Caco-2 (cell line): ENCODE data around the gene ZNF205. TPM values are rescaled to one million over a fixed set of nuclear protein-coding genes. Genes with fewer than 3 reads are reported as not detected.

Source experiments
- BruUV-seq: library from RNA; stranded (reverse); fragments of 400-500 nt; replicated peaks from 2 replicates; lab custom pipeline; 2021; lab: Mats Ljungman, UMichigan
- CTCF ChIA-PET: fragments of 300-600 bp; sonication (Branson Sonifier 250); formaldehyde crosslinking; loops from one replicate; lab custom pipeline; 2022; ENCODE audit warnings: antibody characterized with exemption; lab: Charles Lee
- POLR2A ChIA-PET: fragments of 300-600 bp; sonication (Branson Sonifier 250); formaldehyde crosslinking; loops from one replicate; lab custom pipeline; 2022; ENCODE audit warnings: antibody characterized with exemption; lab: Charles Lee
- DNase-seq, 2 experiments: peaks; one replicate each; pipeline versions ENCODE4 v3.0.0 to v3.0.0-alpha.2; 2020 to 2022
- H3K27me3 ChIP-seq: replicated peaks from 2 replicates; pipeline ENCODE4 v1.6.0; 2011; ENCODE audit warnings: low read length; ENCODE audit not compliant: control insufficient read depth, insufficient read depth
- H3K36me3 ChIP-seq: 2 replicates; pipeline ENCODE4 v1.5.1; 2011; ENCODE audit warnings: low read length; ENCODE audit not compliant: control insufficient read depth, insufficient read depth
- H3K4me1 ChIP-seq: fragments of 250-450 bp; sonication (Bioruptor Pico); 2 replicates; pipeline ENCODE4 v1.5.1; 2020; ENCODE audit warnings: mild to moderate bottlenecking
- H3K4me3 ChIP-seq: 2 replicates; pipeline ENCODE4 v1.5.1; 2011; ENCODE audit warnings: low read depth, mild to moderate bottlenecking, control low read depth, low read length
- H3K9me3 ChIP-seq: fragments of 250-450 bp; sonication (Bioruptor Pico); 2 replicates; pipeline ENCODE4 v1.5.1; 2020; ENCODE audit warnings: mild to moderate bottlenecking, moderate library complexity
- H3K27ac Mint-ChIP-seq: one replicate; pipeline ENCODE4 v1.8.0; 2022; ENCODE audit warnings: mixed read lengths; ENCODE audit not compliant: unreplicated experiment
- H3K27me3 Mint-ChIP-seq: one replicate; pipeline ENCODE4 v1.8.0; 2022; ENCODE audit warnings: mixed read lengths; ENCODE audit not compliant: insufficient read depth, unreplicated experiment
- H3K36me3 Mint-ChIP-seq: one replicate; pipeline ENCODE4 v1.8.0; 2022; ENCODE audit warnings: mild to moderate bottlenecking, mixed read lengths; ENCODE audit not compliant: insufficient read depth, unreplicated experiment
- H3K4me1 Mint-ChIP-seq: one replicate; pipeline ENCODE4 v1.8.0; 2022; ENCODE audit warnings: low read depth, mixed read lengths; ENCODE audit not compliant: unreplicated experiment
- H3K4me3 Mint-ChIP-seq: one replicate; pipeline ENCODE4 v1.8.0; 2022; ENCODE audit warnings: mild to moderate bottlenecking, moderate library complexity, mixed read lengths; ENCODE audit not compliant: unreplicated experiment
- H3K9me3 Mint-ChIP-seq: one replicate; pipeline ENCODE4 v1.8.0; 2022; ENCODE audit warnings: mixed read lengths; ENCODE audit not compliant: unreplicated experiment
- intact Hi-C: fragments of 100-400 bp; cut with micrococcal nuclease; formaldehyde crosslinking; loops from one replicate; pipeline ENCODE4 v1.10.0; 2022; ENCODE audit not compliant: unreplicated experiment
- total RNA-seq: library from RNA; stranded (reverse); gene quantifications from 2 replicates; pipeline ENCODE4 v1.2.3, GENCODE V29; 2022
- TF ChIP-seq, protein P1 (sequence below), 2 experiments: fragments of 200-600 bp in 1 of 2; IDR thresholded peaks; 1 replicate in 1 of 2; 2 replicates in 1 of 2; pipeline versions ENCODE4 v1.5.1 to v1.8.0; 2011 to 2022; ENCODE audit warnings: antibody characterized with exemption in 1 of 2, control low read depth in 1 of 2, inconsistent platforms in 1 of 2, low read depth in 1 of 2, low read length in 1 of 2, mild to moderate bottlenecking in 1 of 2, moderate library complexity in 1 of 2; ENCODE audit not compliant: insufficient read depth in 1 of 2, severe bottlenecking in 1 of 2, unreplicated experiment in 1 of 2

The ZNF205 gene
- total RNA-seq, 1 experiment from 2014 or later: 13.5 TPM

DNA sequence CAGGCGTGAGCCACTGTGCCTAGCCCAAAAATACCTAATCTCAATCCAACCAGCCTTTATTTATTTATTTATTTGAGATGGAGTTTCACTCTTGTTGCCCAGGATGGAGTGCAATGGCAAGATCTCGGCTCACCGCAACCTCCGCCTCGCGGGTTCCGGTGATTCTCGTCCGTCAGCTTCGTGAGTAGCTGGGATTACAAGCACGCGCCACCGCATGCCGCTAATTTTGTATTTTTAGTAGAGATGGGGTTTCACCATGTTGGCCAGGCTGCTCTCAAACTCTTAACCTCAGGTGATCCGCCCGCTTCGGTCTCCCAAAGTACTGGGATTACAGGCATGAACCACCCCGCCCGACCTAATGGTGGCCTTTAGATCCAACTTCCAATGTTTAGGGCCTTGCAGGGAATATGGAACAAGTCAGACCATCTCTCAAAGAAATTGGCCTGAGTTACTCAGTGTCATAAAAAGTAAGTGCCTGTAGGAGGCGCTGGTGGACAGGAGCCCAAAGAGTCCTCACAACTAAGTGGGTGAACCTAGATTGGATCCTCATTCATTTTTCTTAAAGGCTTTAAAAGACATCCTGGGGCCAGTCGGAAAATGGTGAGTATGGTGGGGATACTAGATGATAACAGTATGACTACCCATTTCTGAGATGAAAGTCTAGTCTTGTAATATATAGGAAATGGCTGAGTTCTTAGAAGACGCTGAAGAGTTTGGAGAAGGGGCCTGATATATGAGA lies 17.9 kb upstream of the ZNF205 start:
- H3K27me3 ChIP-seq: no peaks in the 10 kb centered on the region
- H3K4me1 ChIP-seq: peaks cover 1% of the 10 kb centered on the region; the same call in 1 of the 2 replicates
- H3K9me3 Mint-ChIP-seq: no peaks in the 10 kb centered on the region
- DNase-seq: peak in 1 of 2 experiments; percentile 32
- TF ChIP-seq, protein P1, sequence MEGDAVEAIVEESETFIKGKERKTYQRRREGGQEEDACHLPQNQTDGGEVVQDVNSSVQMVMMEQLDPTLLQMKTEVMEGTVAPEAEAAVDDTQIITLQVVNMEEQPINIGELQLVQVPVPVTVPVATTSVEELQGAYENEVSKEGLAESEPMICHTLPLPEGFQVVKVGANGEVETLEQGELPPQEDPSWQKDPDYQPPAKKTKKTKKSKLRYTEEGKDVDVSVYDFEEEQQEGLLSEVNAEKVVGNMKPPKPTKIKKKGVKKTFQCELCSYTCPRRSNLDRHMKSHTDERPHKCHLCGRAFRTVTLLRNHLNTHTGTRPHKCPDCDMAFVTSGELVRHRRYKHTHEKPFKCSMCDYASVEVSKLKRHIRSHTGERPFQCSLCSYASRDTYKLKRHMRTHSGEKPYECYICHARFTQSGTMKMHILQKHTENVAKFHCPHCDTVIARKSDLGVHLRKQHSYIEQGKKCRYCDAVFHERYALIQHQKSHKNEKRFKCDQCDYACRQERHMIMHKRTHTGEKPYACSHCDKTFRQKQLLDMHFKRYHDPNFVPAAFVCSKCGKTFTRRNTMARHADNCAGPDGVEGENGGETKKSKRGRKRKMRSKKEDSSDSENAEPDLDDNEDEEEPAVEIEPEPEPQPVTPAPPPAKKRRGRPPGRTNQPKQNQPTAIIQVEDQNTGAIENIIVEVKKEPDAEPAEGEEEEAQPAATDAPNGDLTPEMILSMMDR (IDR thresholded peaks at IDR 0.05; ENCODE audit: insufficient read depth in 1 of 2, low read depth in 1 of 2, low read length in 1 of 2, severe bottlenecking in 1 of 2, unreplicated experiment in 1 of 2): peak; percentile 38 to 62
- CTCF ChIA-PET: no interaction called here
- H3K36me3 Mint-ChIP-seq: no peaks in the 10 kb centered on the region
- intact Hi-C loops: no loop called here
- H3K27me3 Mint-ChIP-seq: no peaks in the 10 kb centered on the region
- H3K4me3 Mint-ChIP-seq: no peak overlapping the region
- H3K9me3 ChIP-seq: no peaks in the 10 kb centered on the region
- no peak overlapping the region for H3K27ac Mint-ChIP-seq
- POLR2A ChIA-PET: no interaction called here
- no TSS peak for BruUV-seq
- H3K36me3 ChIP-seq: no peaks in the 10 kb centered on the region
- no peak overlapping the region for H3K4me3 ChIP-seq
- H3K4me1 Mint-ChIP-seq: peaks cover 6% of the 10 kb centered on the region

DNA sequence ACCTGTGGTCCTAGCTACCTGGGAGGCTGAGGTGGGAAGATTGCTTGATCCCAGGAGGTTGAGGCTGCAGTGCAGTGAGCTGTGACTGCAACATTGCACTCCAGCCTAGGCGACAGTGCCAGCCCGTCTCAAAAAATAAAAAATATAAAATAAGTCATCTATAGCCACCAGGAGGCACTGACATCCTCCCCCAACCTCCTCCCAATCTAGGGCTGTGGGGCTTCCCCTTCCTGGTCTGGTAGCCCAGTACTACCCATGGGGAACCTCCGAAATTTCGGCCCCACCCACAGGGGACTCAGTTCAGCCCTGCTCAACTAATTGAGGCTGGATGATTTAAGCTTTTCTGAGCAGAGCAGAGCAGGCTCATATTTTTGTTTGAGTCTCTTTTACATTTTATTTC lies 16.5 kb upstream of the ZNF205 start:
- H3K4me3 Mint-ChIP-seq: no peak overlapping the region

DNA sequence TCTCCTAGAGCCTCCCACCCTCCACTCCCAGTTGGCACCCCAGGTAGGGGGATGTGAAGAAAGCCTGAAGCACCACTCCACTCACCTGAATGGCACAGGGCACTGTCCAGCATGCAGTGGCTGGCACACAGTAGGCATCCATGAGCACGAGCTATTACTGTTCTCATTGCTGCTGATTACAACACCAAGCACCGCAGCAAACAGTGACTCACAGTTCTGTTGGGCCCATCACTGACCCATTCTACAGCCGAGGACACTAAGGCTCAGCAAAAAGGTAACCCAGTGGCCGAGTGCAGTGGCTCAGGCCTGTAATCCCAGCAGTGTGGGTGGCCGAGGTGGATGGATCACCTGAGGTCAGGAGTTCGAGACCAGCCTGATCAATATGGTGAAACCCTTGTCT lies 16.0 kb upstream of the ZNF205 start:
- H3K36me3 ChIP-seq: no peaks in the 10 kb centered on the region
- intact Hi-C loops: no loop called here
- no peak overlapping the region for H3K4me3 ChIP-seq
- Mint-ChIP-seq H3K4me1 (peaks cover 14% of the 10 kb centered on the region), H3K9me3 (no peaks in the 10 kb centered on the region), H3K27ac (no peak overlapping the region), H3K27me3 (no peaks in the 10 kb centered on the region), H3K36me3 (no peaks in the 10 kb centered on the region), H3K4me3 (no peak overlapping the region)
- TF ChIP-seq, protein P1 (IDR thresholded peaks at IDR 0.05; ENCODE audit: insufficient read depth in 1 of 2, low read depth in 1 of 2, low read length in 1 of 2, severe bottlenecking in 1 of 2, unreplicated experiment in 1 of 2): no peak
- DNase-seq: no peak
- POLR2A ChIA-PET: no interaction called here
- no peaks in the 10 kb centered on the region for H3K9me3 ChIP-seq
- H3K27me3 ChIP-seq: no peaks in the 10 kb centered on the region
- H3K4me1 ChIP-seq: peaks cover 10% of the 10 kb centered on the region
- CTCF ChIA-PET: interaction anchor here (0.6 to 1.5 kb wide), 2 partner anchors 33 to 176 kb away, joined by 3 to 5 read pairs; no protein-coding TSS in a partner anchor
- no TSS peak for BruUV-seq

More for the DNA sequence above, 16.5 kb upstream of the ZNF205 start:
- Histone ChIP-seq H3K36me3 (no peaks in the 10 kb centered on the region), H3K4me1 (peaks cover 7% of the 10 kb centered on the region), H3K9me3 (no peaks in the 10 kb centered on the region), H3K4me3 (no peak overlapping the region), H3K27me3 (no peaks in the 10 kb centered on the region)
- no peak for DNase-seq
- H3K9me3 Mint-ChIP-seq: no peaks in the 10 kb centered on the region
- TF ChIP-seq, protein P1 (IDR thresholded peaks at IDR 0.05; ENCODE audit: insufficient read depth in 1 of 2, low read depth in 1 of 2, low read length in 1 of 2, severe bottlenecking in 1 of 2, unreplicated experiment in 1 of 2): peak in 1 of 2 experiments; percentile 22
- intact Hi-C loops: no loop called here
- H3K27ac Mint-ChIP-seq: no peak overlapping the region
- no peaks in the 10 kb centered on the region for H3K36me3 Mint-ChIP-seq
- BruUV-seq: no TSS peak
- CTCF ChIA-PET: interaction anchor here (0.6 to 1.5 kb wide), 2 partner anchors 34 to 176 kb away, joined by 3 to 5 read pairs; no protein-coding TSS in a partner anchor
- H3K27me3 Mint-ChIP-seq: no peaks in the 10 kb centered on the region
- POLR2A ChIA-PET: interaction anchor here (0.8 kb wide), 1 partner anchor 37 kb away, joined by 6 read pairs; no protein-coding TSS in a partner anchor
- peaks cover 14% of the 10 kb centered on the region for H3K4me1 Mint-ChIP-seq
